ENCODE data around the gene TLK2.
"Not testable (repeated sequence)": the region's sequence is repeated elsewhere in the genome, so short reads cannot be mapped to it uniquely, and the experiment has no call there.

Gene TLK2

DNA sequence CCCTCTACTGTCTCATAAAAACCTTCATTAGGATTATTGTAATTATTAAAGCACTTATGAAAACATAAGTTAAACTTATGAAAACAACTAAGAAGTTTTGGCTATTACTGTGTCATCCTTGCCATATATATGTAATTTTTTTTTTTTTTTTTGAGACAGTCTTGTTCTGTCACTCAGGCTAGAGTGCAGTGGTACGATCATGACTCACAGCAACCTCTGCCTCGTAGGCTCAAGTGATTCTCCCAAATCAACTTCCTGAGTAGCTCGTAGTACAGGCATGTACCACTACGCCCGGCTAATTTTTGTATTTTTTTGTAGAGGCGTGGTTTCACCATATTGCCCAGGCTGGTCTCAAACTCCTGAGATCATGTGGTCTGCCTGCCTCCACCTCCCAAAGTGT is 46.7 kb downstream of the TLK2 start:
- not testable (repeated sequence) for H3K36me3 ChIP-seq (ENCODE audit: insufficient read depth, low read length); H3K4me3 ChIP-seq (ENCODE audit: low read length); H3K9ac ChIP-seq (ENCODE audit: low read depth, low read length); H3K9me3 ChIP-seq (replicated peaks; ENCODE audit: low read length); H3K4me1 ChIP-seq (ENCODE audit: control insufficient read depth, insufficient read depth, low read length); H3K27me3 ChIP-seq (ENCODE audit: control insufficient read depth, insufficient read depth, low read length); H3K4me2 ChIP-seq (ENCODE audit: low read length)

DNA sequence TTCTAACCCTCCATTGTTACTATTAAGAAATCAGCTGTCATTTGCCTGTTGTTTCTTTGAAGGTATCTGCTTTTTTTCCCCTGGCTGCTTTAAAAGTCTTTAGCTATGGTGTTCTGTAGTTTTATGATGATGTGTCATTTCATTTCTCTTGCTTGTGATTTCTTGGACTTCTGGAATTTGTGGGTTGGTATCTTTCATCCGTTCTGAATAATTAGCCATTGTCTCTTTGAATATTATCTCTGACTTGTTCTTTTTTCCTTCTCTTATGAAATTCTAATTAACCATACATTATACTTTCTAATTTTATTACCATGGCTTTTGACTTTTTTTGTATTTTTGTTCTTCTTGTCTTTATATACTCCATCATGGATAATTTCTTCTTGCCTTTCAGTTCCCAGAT is 52.3 kb downstream of the TLK2 start:
- H3K9ac ChIP-seq (ENCODE audit: low read depth, low read length); H3K9me3 ChIP-seq (replicated peaks; ENCODE audit: low read length); H3K27me3 ChIP-seq (ENCODE audit: control insufficient read depth, insufficient read depth, low read length); H3K36me3 ChIP-seq (ENCODE audit: insufficient read depth, low read length); H3K4me2 ChIP-seq (ENCODE audit: low read length); H3K4me3 ChIP-seq (ENCODE audit: low read length); H3K4me1 ChIP-seq (ENCODE audit: control insufficient read depth, insufficient read depth, low read length): not testable (repeated sequence)

- H3K4me3 ChIP-seq (ENCODE audit: low read length); H3K9ac ChIP-seq (ENCODE audit: low read depth, low read length); H3K27me3 ChIP-seq (ENCODE audit: control insufficient read depth, insufficient read depth, low read length); H3K4me1 ChIP-seq (ENCODE audit: control insufficient read depth, insufficient read depth, low read length); H3K9me3 ChIP-seq (replicated peaks; ENCODE audit: low read length); H3K4me2 ChIP-seq (ENCODE audit: low read length): not testable (repeated sequence)
- H3K36me3 ChIP-seq (ENCODE audit: insufficient read depth, low read length) = peaks cover 15% of the 10 kb centered on the region
Observed at GRCh38 chr17:62536557-62536956, 57.9 kb downstream of the TLK2 start.

DNA sequence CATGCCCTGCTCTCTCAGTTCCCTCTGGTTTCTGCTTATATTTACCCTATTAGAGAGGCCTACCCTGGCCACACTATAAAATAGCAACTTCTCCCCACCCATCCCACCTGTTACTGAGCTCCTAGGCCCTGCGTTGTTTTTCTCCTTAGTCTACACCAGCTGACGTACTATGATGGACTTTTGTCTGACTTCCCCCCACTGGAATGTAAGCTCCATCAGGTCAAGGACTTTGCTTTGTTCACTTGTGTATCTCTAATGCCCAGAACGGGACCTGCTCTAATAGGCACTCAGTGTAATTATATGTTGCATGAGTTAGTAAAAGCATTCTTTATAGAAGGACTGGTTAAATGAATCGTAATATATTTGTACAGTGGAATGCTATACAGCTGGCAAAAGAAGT is 62.4 kb downstream of the TLK2 start:
- H3K36me3 ChIP-seq (ENCODE audit: insufficient read depth, low read length) = peaks cover 22% of the 10 kb centered on the region
- not testable (repeated sequence) for H3K9ac ChIP-seq (ENCODE audit: low read depth, low read length); H3K9me3 ChIP-seq (replicated peaks; ENCODE audit: low read length); H3K4me2 ChIP-seq (ENCODE audit: low read length); H3K27me3 ChIP-seq (ENCODE audit: control insufficient read depth, insufficient read depth, low read length); H3K4me3 ChIP-seq (ENCODE audit: low read length); H3K4me1 ChIP-seq (ENCODE audit: control insufficient read depth, insufficient read depth, low read length)

GRCh38 chr17:62543278-62543775 is 64.7 kb downstream of the TLK2 start:
- H3K4me2 ChIP-seq (ENCODE audit: low read length); H3K36me3 ChIP-seq (ENCODE audit: insufficient read depth, low read length); H3K4me1 ChIP-seq (ENCODE audit: control insufficient read depth, insufficient read depth, low read length); H3K4me3 ChIP-seq (ENCODE audit: low read length); H3K9me3 ChIP-seq (replicated peaks; ENCODE audit: low read length); H3K27me3 ChIP-seq (ENCODE audit: control insufficient read depth, insufficient read depth, low read length); H3K9ac ChIP-seq (ENCODE audit: low read depth, low read length): not testable (repeated sequence)

DNA sequence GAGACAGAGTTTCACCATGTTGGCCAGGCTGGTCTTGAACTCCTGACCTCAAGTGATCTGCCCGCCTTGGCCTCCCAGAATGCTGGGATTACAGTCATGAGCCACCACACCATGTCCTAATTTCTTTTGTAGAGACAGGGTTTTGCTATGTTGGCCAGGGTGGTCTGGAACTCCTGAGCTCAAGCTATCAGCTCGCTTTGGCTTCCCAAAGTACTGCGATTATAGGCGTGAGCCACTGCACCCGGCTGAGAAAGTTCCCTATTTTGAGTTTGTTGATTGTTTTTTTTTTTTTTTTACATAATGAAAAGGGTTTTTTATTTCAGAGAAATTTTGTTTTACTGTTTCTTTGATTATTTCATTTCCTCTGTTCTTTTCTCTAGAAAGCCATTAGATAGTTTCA is 67.4 kb downstream of the TLK2 start:
- not testable (repeated sequence) for H3K4me3 ChIP-seq (ENCODE audit: low read length); H3K36me3 ChIP-seq (ENCODE audit: insufficient read depth, low read length); H3K27me3 ChIP-seq (ENCODE audit: control insufficient read depth, insufficient read depth, low read length); H3K9me3 ChIP-seq (replicated peaks; ENCODE audit: low read length); H3K9ac ChIP-seq (ENCODE audit: low read depth, low read length); H3K4me2 ChIP-seq (ENCODE audit: low read length); H3K4me1 ChIP-seq (ENCODE audit: control insufficient read depth, insufficient read depth, low read length)

DNA sequence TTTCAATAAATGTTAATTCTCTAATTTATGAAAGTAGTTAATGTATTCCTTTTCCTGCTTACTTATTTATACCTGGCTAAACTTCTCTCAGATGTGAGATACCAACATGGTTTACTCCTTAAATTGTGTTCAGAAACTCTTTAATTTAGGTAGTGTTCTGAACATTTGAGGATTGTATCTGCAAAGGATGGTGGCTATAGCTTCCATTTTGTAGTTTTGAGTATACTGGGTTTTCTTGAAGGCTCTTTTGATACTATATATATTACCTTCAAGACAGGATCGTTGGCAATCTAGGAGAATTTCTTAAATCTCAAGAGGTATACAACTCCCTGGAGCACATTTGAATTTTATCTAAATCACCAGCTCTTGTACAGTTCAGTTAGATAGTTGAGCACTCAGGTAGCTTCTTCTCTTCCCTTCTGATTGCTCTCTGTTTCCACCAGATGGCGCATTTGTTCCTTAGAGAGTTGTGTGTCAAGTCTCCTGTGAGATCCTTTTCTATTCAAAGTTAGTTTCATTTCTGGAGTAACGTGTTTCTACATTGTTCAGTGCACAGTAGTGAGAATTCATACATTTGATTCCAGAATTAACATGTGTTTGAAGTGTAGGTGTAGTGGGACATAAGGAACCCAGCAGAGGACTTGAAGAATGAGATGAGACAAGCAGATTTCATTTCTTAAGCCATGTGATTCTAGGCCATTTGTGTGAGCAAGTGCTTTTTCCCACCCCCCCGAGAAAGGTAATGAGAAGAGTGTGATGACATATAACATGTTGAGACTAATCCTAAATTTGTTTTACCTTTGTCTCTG is 74.4 kb downstream of the TLK2 start:
- H3K4me2 ChIP-seq (ENCODE audit: low read length) = peak overlapping the region; percentile 74
- not testable (repeated sequence) for H3K27me3 ChIP-seq (ENCODE audit: control insufficient read depth, insufficient read depth, low read length); H3K4me1 ChIP-seq (ENCODE audit: control insufficient read depth, insufficient read depth, low read length); H3K9me3 ChIP-seq (replicated peaks; ENCODE audit: low read length); H3K36me3 ChIP-seq (ENCODE audit: insufficient read depth, low read length)
- peak overlapping the region; percentile 20 for H3K9ac ChIP-seq (ENCODE audit: low read depth, low read length)
- peak overlapping the region; percentile 41 for H3K4me3 ChIP-seq (ENCODE audit: low read length)

DNA sequence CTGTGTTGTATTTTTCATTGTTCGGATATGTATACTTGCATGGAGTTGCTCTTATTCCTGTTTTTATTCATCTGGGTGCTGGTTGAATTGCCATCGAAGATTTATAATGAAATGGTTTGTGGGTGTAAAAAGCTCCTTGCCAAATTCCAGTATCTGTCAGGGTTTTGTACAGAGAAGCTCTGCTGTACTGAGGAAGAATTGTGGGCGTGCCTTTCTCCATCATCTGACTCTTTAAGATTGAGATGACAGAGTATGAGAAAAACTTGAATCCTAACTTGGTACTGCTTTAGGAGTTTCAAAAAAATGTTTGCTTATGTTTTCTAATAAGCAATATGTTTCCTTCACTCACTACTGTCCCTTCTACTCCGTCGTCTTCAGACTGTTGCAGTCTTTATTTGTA is 78.9 kb downstream of the TLK2 start:
- peaks cover 21% of the 10 kb centered on the region for H3K4me1 ChIP-seq (ENCODE audit: control insufficient read depth, insufficient read depth, low read length)
- H3K36me3 ChIP-seq (ENCODE audit: insufficient read depth, low read length); H3K4me3 ChIP-seq (ENCODE audit: low read length); H3K9ac ChIP-seq (ENCODE audit: low read depth, low read length); H3K9me3 ChIP-seq (replicated peaks; ENCODE audit: low read length); H3K4me2 ChIP-seq (ENCODE audit: low read length); H3K27me3 ChIP-seq (ENCODE audit: control insufficient read depth, insufficient read depth, low read length): not testable (repeated sequence)

DNA sequence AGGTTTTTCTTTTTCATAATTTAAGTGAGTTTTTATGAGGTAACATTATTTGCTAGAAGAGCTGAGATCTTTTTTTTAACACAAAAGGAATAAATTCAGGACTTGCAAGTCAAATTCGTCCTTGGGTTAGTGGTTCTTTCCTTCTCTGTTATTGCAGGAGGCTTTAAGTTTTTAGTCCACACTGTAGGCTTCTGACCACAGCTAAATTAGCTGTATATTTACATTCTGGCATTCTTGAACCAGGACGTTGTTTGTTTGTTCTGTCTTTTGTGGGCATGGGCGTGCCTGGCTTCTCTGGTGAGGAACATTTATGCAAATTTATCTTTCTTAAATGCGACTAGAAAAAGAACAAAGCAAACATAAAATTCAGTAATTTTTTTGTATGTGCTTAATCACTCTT is 80.3 kb downstream of the TLK2 start:
- H3K4me3 ChIP-seq (ENCODE audit: low read length); H3K27me3 ChIP-seq (ENCODE audit: control insufficient read depth, insufficient read depth, low read length); H3K9me3 ChIP-seq (replicated peaks; ENCODE audit: low read length); H3K9ac ChIP-seq (ENCODE audit: low read depth, low read length); H3K4me2 ChIP-seq (ENCODE audit: low read length): not testable (repeated sequence)
- Histone ChIP-seq H3K4me1 (ENCODE audit: control insufficient read depth, insufficient read depth, low read length) (peaks cover 24% of the 10 kb centered on the region), H3K36me3 (ENCODE audit: insufficient read depth, low read length) (peaks cover 11% of the 10 kb centered on the region)

DNA sequence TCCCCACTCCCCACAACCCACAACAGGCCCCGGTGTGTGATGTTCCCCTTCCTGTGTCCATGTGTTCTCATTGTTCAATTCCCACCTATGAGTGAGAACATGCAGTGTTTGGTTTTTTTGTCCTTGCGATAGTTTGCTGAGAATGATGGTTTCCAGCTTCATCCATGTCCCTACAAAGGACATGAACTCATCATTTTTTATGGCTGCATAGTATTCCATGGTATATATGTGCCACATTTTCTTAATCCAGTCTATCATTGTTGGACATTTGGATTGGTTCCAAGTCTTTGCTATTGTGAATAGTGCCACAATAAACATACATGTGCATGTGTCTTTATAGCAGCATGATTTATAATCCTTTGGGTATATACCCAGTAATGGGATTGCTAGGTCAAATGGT is 82.3 kb downstream of the TLK2 start:
- H3K9ac ChIP-seq (ENCODE audit: low read depth, low read length); H3K9me3 ChIP-seq (replicated peaks; ENCODE audit: low read length); H3K4me2 ChIP-seq (ENCODE audit: low read length); H3K27me3 ChIP-seq (ENCODE audit: control insufficient read depth, insufficient read depth, low read length); H3K4me3 ChIP-seq (ENCODE audit: low read length): not testable (repeated sequence)
- H3K4me1 ChIP-seq (ENCODE audit: control insufficient read depth, insufficient read depth, low read length) = peaks cover 38% of the 10 kb centered on the region
- peaks cover 11% of the 10 kb centered on the region for H3K36me3 ChIP-seq (ENCODE audit: insufficient read depth, low read length)

DNA sequence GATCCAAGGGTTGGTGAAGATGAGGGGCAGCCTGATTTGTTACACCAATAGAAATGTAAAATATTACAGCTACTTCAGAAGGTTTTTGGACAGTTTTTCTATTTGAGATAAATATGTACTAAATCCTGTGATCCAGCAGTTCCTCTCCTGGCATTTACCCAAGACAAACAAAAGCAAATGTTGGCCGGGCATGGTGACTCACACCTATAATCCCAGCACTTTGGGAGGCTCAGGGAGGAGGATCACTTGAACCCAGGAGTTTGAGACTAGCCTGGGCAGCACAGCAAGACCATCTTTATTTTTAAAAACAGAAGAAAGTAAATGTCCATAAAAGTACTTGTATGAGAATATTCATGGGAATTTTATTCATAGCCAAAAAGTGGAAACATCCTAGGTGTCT is 84.0 kb downstream of the TLK2 start:
- Histone ChIP-seq H3K4me3 (ENCODE audit: low read length) (no peak overlapping the region), H3K36me3 (ENCODE audit: insufficient read depth, low read length) (peaks cover 18% of the 10 kb centered on the region), H3K9me3 (replicated peaks; ENCODE audit: low read length) (no peaks in the 10 kb centered on the region)

GRCh38 chr17:62565817-62566216 is 87.2 kb downstream of the TLK2 start:
- H3K9ac ChIP-seq (ENCODE audit: low read depth, low read length) = peak overlapping the region; percentile 47
- peaks cover 43% of the 10 kb centered on the region for H3K4me1 ChIP-seq (ENCODE audit: control insufficient read depth, insufficient read depth, low read length)
- peak overlapping the region; percentile 4 for H3K4me2 ChIP-seq (ENCODE audit: low read length)
- no peaks in the 10 kb centered on the region for H3K27me3 ChIP-seq (ENCODE audit: control insufficient read depth, insufficient read depth, low read length)
- H3K4me3 ChIP-seq (ENCODE audit: low read length) = no peak overlapping the region
- H3K9me3 ChIP-seq (replicated peaks; ENCODE audit: low read length) = no peaks in the 10 kb centered on the region
- H3K36me3 ChIP-seq (ENCODE audit: insufficient read depth, low read length) = peaks cover 23% of the 10 kb centered on the region

More for the DNA sequence above, 84.0 kb downstream of the TLK2 start:
- Histone ChIP-seq H3K27me3 (ENCODE audit: control insufficient read depth, insufficient read depth, low read length) (no peaks in the 10 kb centered on the region), H3K4me2 (ENCODE audit: low read length) (no peak overlapping the region), H3K9ac (ENCODE audit: low read depth, low read length) (peak overlapping the region; percentile 24), H3K4me1 (ENCODE audit: control insufficient read depth, insufficient read depth, low read length) (peaks cover 51% of the 10 kb centered on the region)
